PC-3 (cell line): ENCODE measurements around the gene SNUPN.

ENCODE experiments used
- CTCF ChIP-seq: fragments of 300-600 bp; sonication (generic); conservative IDR thresholded peaks from 2 replicates; pipeline ENCODE4 v1.5.1; 2017; ENCODE audit warnings: antibody characterized with exemption, low read depth, mild to moderate bottlenecking, low read length
- EZH2phosphoT487 ChIP-seq: fragments of 300-600 bp; sonication (generic); IDR thresholded peaks from 2 replicates; pipeline ENCODE4 v1.6.1; 2018; ENCODE audit warnings: mild to moderate bottlenecking, antibody characterized with exemption, low read length, borderline replicate concordance

- TF ChIP-seq CTCF (no peak), EZH2phosphoT487 (no peak)
Measured at GRCh38 chr15:75622505-75622904, 3.0 kb downstream of the SNUPN start.
